HG02885 (cell line): ENCODE results near the gene NBPF9.
"Not testable (repeated sequence)": the region's sequence is repeated elsewhere in the genome, so short reads cannot be mapped to it uniquely, and the experiment has no call there.

Experiments
- ATAC-seq: cut with Tn5 transposase; IDR thresholded peaks from one replicate; pipeline ENCODE4 v1.9.1; 2021; ENCODE audit warnings: mild to moderate bottlenecking; ENCODE audit not compliant: unreplicated experiment, poor library complexity

The NBPF9 gene

DNA sequence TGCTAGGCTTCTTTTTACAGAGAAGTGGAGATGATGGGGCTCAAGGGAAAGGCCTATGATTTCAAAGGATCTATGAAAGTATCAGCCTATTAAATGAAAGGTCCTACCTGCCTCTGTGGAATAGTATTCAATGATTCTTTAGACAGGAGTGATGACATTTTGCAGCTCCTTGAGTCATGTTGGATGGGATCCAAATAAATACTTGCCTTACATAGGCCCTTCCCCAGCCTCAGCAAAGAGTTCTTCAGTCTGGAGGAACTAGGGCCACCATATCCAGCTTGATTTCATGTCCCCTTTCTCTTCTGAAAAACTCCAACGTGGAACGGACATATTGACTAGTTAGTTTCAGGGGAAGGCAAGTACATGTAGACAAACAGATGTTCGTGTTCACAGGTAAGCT is 87.8 kb downstream of the NBPF9 start:
- ATAC-seq = not testable (repeated sequence)

DNA sequence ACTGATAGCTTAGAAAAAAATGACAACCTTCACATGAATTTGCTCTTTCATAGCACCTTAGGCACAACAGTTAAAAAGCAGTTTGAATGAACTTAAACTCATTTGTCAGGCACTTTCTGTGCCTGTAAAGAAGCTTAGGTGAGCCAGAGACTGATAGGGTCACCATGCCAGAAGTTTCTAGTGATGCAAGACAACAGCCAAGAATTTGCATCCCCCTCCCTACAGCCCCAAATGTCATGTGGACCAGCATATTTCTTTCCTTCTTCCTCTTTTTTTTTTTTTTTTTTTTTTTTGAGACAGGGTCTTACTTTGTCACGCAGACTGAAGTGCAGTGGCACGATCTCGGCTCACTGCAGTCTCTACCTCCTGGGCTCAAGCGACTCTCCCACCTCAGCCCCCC is 89.8 kb downstream of the NBPF9 start:
- ATAC-seq = not testable (repeated sequence)

DNA sequence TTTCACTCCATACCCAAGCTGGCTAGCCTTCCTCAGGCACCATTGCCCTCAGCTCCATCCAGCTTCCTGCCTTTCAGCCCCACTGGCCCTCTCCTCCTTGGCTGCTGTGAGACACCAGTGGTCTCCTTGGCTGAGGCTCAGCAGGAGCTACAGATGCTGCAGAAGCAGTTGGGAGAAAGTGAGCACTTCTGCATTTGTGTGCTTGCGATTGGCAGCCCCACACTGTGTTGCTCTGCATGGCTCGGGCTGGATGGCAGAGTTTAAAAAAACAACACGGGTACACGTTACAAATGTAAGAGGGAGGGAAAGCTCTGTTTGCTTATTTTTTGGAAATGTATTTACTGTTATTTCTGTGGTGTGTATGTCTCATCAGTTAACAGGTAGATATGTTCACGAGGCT is 90.8 kb downstream of the NBPF9 start:
- not testable (repeated sequence) for ATAC-seq

DNA sequence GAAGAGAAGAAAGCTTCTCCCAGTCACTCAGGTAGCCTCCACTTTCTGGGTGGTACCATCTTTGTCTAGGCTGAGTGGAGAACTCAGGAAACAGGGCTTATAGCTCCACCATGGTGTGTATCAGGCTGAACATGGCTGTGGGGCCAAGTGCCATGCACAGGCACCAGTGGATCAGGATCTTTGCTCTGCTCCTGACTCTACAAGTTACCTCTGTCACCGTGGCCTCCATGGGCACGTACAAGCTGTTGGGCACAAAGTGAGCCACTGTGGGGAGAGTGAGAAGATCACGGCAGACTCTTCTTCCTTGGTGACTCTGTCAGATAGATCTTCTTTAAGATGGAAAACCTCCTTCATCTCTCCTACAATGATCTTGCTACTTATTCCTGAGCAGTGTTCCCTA is 93.6 kb downstream of the NBPF9 start:
- not testable (repeated sequence) for ATAC-seq

DNA sequence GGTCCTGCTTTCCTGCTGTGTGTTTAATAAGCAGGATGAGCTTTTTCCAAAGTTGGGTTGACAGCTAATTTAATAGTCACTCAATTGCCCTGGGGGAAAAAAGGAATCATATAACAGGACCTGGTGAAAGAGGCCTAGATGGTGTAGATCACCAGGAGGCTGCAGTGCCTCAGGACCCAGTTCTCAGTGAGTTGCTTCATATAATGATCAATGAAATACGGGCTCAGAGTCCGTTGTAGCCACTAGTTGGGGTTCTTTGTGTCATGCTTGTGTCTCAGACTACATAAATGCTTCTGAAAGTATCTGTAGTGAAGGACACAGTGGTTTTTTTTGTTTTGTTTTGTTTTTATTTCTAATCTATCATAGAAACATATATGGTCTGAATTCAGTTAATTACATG is 94.6 kb downstream of the NBPF9 start:
- not testable (repeated sequence) for ATAC-seq

DNA sequence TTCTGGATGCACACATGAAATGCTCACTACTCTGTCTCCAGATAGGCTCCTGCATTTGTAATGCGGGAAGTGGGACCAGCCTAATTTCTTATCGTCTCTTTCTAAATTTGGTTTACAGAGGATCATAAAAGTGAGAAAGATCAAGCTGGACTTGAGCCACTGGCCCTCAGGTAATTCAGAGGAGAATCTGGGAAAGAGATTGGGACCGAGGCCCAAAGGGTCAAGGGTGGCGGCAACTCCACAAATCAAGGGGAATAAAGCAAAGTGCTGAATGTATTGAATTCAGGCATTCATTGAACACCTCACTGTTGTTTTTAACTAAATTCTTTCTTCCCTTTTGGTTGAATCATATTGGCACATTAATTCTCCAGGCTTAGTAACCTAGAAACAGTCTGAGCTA is 95.0 kb downstream of the NBPF9 start:
- not testable (repeated sequence) for ATAC-seq
